Thymus (tissue), 11 donors: ENCODE data around the gene HECW1. TPM values are rescaled to one million over a fixed set of nuclear protein-coding genes. Genes with fewer than 3 reads are reported as not detected.

Source experiments
- DNase-seq, 9 donors: peaks; one replicate each; pipeline ENCODE4 v3.0.0-alpha.2; 2013; ENCODE audit warnings: low spot score in 9 of 9, low read depth in 6 of 9, missing footprints in 1 of 9
- H3K27ac ChIP-seq, 2 donors: one replicate each; pipeline ENCODE4 v1.5.1; 2013; ENCODE audit warnings: control low read depth in 1 of 2, low read depth in 1 of 2, low read length in 1 of 2, mild to moderate bottlenecking in 1 of 2, moderate library complexity in 1 of 2
- H3K27me3 ChIP-seq, 2 donors: one replicate each; pipeline ENCODE4 v1.5.1; 2013; ENCODE audit warnings: low read length in 1 of 2; ENCODE audit not compliant: control insufficient read depth in 2 of 2, insufficient read depth in 1 of 2
- H3K36me3 ChIP-seq, 2 donors: one replicate each; pipeline ENCODE4 v1.5.1; 2013; ENCODE audit warnings: low read length in 1 of 2, mild to moderate bottlenecking in 1 of 2, moderate library complexity in 1 of 2; ENCODE audit not compliant: control insufficient read depth in 2 of 2, insufficient read depth in 2 of 2
- H3K4me1 ChIP-seq, 2 donors: one replicate each; pipeline ENCODE4 v1.5.1; 2013; ENCODE audit warnings: low read length in 2 of 2; ENCODE audit not compliant: control insufficient read depth in 2 of 2, insufficient read depth in 2 of 2
- H3K4me3 ChIP-seq, 2 donors: one replicate each; pipeline ENCODE4 v1.5.1; 2013; ENCODE audit warnings: low read length in 2 of 2, control low read depth in 1 of 2, mild to moderate bottlenecking in 1 of 2
- H3K9me3 ChIP-seq, 2 donors: one replicate each; pipeline ENCODE4 v1.5.1; 2013; ENCODE audit warnings: low read length in 1 of 2, mild to moderate bottlenecking in 1 of 2; ENCODE audit not compliant: control insufficient read depth in 2 of 2, insufficient read depth in 1 of 2
- WGBS: extraction: QIAGEN DNeasy Blood & Tissue Kit; methylation state at CpG from one replicate; pipeline ENCODE4 v1.1.7; 2013; 5-methylcytosine and 5-hydroxymethylcytosine counted together
- polyA plus RNA-seq: library from polyadenylated mRNA; stranded (reverse); fragments of 200-250 nt; gene quantifications from one replicate; pipeline ENCODE4 v1.2.3, GENCODE V29; 2013
- total RNA-seq: library from RNA; stranded (reverse); fragments of 120-200 nt; gene quantifications from one replicate; pipeline ENCODE4 v1.2.4, GENCODE V29; 2013
- donor health status: healthy.

HECW1 gene
- total and polyA plus RNA-seq, 2 donors = 0.05 to 0.23 TPM

- no peaks in the 10 kb centered on the region for H3K27me3 ChIP-seq
- no peak overlapping the region for H3K4me3 ChIP-seq
- DNase-seq = no peak
- H3K9me3 ChIP-seq = no peaks in the 10 kb centered on the region
- WGBS = 69% methylated on average over 2 of the region's 2 CpGs
- no peak overlapping the region for H3K27ac ChIP-seq
- H3K36me3 ChIP-seq = no peaks in the 10 kb centered on the region
- no peaks in the 10 kb centered on the region for H3K4me1 ChIP-seq
Observed at GRCh38 chr7:43309706-43310022, 197.2 kb downstream of the HECW1 start.

- Histone ChIP-seq H3K27ac (no peak overlapping the region), H3K36me3 (no peaks in the 10 kb centered on the region), H3K4me3 (no peak overlapping the region), H3K9me3 (no peaks in the 10 kb centered on the region), H3K27me3 (no peaks in the 10 kb centered on the region), H3K4me1 (no peaks in the 10 kb centered on the region)
- no peak for DNase-seq
- WGBS = 92% methylated on average over 5 of the region's 5 CpGs
Observed at GRCh38 chr7:43311052-43311451, 198.6 kb downstream of the HECW1 start.

GRCh38 chr7:43311694-43312093 is 199.2 kb downstream of the HECW1 start:
- WGBS = 97% methylated on average over 22 of the region's 22 CpGs
- no peak overlapping the region for H3K27ac ChIP-seq
- no peaks in the 10 kb centered on the region for H3K9me3 ChIP-seq
- no peak overlapping the region for H3K4me3 ChIP-seq
- no peaks in the 10 kb centered on the region for H3K27me3 ChIP-seq
- no peak for DNase-seq
- no peaks in the 10 kb centered on the region for H3K36me3 ChIP-seq
- no peaks in the 10 kb centered on the region for H3K4me1 ChIP-seq

- H3K27ac ChIP-seq = no peak overlapping the region
- no peak for DNase-seq
- H3K4me3 ChIP-seq = no peak overlapping the region
- H3K9me3 ChIP-seq = no peaks in the 10 kb centered on the region
- H3K36me3 ChIP-seq = no peaks in the 10 kb centered on the region
- no peaks in the 10 kb centered on the region for H3K4me1 ChIP-seq
- WGBS = 90% methylated on average over 9 of the region's 9 CpGs
- H3K27me3 ChIP-seq = no peaks in the 10 kb centered on the region
Observed at GRCh38 chr7:43313628-43314378, 201.4 kb downstream of the HECW1 start.

GRCh38 chr7:43314379-43315158 is 202.1 kb downstream of the HECW1 start:
- no peaks in the 10 kb centered on the region for H3K4me1 ChIP-seq
- no peaks in the 10 kb centered on the region for H3K9me3 ChIP-seq
- DNase-seq = no peak
- no peak overlapping the region for H3K27ac ChIP-seq
- 88% methylated on average over 7 of the region's 7 CpGs for WGBS
- H3K4me3 ChIP-seq = no peak overlapping the region
- H3K36me3 ChIP-seq = no peaks in the 10 kb centered on the region
- no peaks in the 10 kb centered on the region for H3K27me3 ChIP-seq

- Histone ChIP-seq H3K27ac (no peak overlapping the region), H3K4me1 (no peaks in the 10 kb centered on the region), H3K36me3 (no peaks in the 10 kb centered on the region), H3K9me3 (no peaks in the 10 kb centered on the region), H3K27me3 (no peaks in the 10 kb centered on the region), H3K4me3 (no peak overlapping the region)
- no peak for DNase-seq
- 86% methylated on average over 6 of the region's 6 CpGs for WGBS
Observed at GRCh38 chr7:43317075-43317474, 204.6 kb downstream of the HECW1 start.

- no peaks in the 10 kb centered on the region for H3K4me1 ChIP-seq
- H3K9me3 ChIP-seq = no peaks in the 10 kb centered on the region
- 91% methylated on average over 3 of the region's 3 CpGs for WGBS
- no peak overlapping the region for H3K4me3 ChIP-seq
- no peaks in the 10 kb centered on the region for H3K36me3 ChIP-seq
- no peak for DNase-seq
- H3K27ac ChIP-seq = no peak overlapping the region
- no peaks in the 10 kb centered on the region for H3K27me3 ChIP-seq
Observed at GRCh38 chr7:43318188-43318770, 205.8 kb downstream of the HECW1 start.

- no peak for DNase-seq
- Histone ChIP-seq H3K27ac (no peak overlapping the region), H3K27me3 (no peaks in the 10 kb centered on the region), H3K9me3 (no peaks in the 10 kb centered on the region), H3K4me3 (no peak overlapping the region), H3K36me3 (no peaks in the 10 kb centered on the region), H3K4me1 (no peaks in the 10 kb centered on the region)
- 92% methylated on average over 14 of the region's 14 CpGs for WGBS
Observed at GRCh38 chr7:43325595-43325994, 213.1 kb downstream of the HECW1 start.

- H3K4me3 ChIP-seq = no peak overlapping the region
- no peaks in the 10 kb centered on the region for H3K36me3 ChIP-seq
- no peak overlapping the region for H3K27ac ChIP-seq
- no peaks in the 10 kb centered on the region for H3K27me3 ChIP-seq
- H3K4me1 ChIP-seq = no peaks in the 10 kb centered on the region
- no peaks in the 10 kb centered on the region for H3K9me3 ChIP-seq
- WGBS = 97% methylated on average over 9 of the region's 9 CpGs
- no peak for DNase-seq
Observed at GRCh38 chr7:43328336-43328735, 215.9 kb downstream of the HECW1 start.
